A549 (cell line): Measurements from ENCODE around the gene RADX.

ENCODE experiments used
- CEBPB ChIP-seq, 2 experiments: fragments of >200 bp in 1 of 2; sonication (Bioruptor Twin) in 1 of 2; formaldehyde crosslinking in 1 of 2; IDR thresholded peaks; 2 replicates each; pipeline ENCODE4 v1.6.1; 2012 to 2016
- KDM5A ChIP-seq: fragments of 200-600 bp; sonication (generic); IDR thresholded peaks from 2 replicates; pipeline ENCODE4 v1.6.1; 2016; ENCODE audit warnings: antibody characterized with exemption, mild to moderate bottlenecking
- MAZ ChIP-seq: fragments of 150-350 bp; IDR thresholded peaks from 2 replicates; pipeline ENCODE4 v1.6.1; 2014; ENCODE audit warnings: antibody characterized with exemption, low read depth, low read length, borderline replicate concordance
- POLR2A ChIP-seq: IDR thresholded peaks from 2 replicates; pipeline ENCODE4 v1.6.1; 2012; ENCODE audit warnings: mild to moderate bottlenecking, low read length
- POLR2AphosphoS2 ChIP-seq: conservative IDR thresholded peaks from 2 replicates; pipeline ENCODE4 v1.6.1; 2012; ENCODE audit warnings: low read length, improper control_type of control experiment, inconsistent platforms
- TP53 ChIP-seq: fragments of 250-450 bp; sonication (Bioruptor Pico); IDR thresholded peaks from 2 replicates; pipeline ENCODE4 v1.5.0; 2021; ENCODE audit warnings: mild to moderate bottlenecking, moderate library complexity
- ZFP36 ChIP-seq: fragments of 450-650 bp; IDR thresholded peaks from 2 replicates; pipeline ENCODE4 v1.6.1; 2014; ENCODE audit warnings: borderline replicate concordance; ENCODE audit not compliant: partially characterized antibody
- TF ChIP-seq, protein P1 (sequence below): fragments of >200 bp; sonication (Bioruptor Twin); formaldehyde crosslinking; IDR thresholded peaks from 3 replicates; pipeline ENCODE4 v1.5.1; 2016
- TF ChIP-seq, protein P2 (sequence below): IDR thresholded peaks from 2 replicates; pipeline ENCODE4 v1.6.1; 2012

DNA sequence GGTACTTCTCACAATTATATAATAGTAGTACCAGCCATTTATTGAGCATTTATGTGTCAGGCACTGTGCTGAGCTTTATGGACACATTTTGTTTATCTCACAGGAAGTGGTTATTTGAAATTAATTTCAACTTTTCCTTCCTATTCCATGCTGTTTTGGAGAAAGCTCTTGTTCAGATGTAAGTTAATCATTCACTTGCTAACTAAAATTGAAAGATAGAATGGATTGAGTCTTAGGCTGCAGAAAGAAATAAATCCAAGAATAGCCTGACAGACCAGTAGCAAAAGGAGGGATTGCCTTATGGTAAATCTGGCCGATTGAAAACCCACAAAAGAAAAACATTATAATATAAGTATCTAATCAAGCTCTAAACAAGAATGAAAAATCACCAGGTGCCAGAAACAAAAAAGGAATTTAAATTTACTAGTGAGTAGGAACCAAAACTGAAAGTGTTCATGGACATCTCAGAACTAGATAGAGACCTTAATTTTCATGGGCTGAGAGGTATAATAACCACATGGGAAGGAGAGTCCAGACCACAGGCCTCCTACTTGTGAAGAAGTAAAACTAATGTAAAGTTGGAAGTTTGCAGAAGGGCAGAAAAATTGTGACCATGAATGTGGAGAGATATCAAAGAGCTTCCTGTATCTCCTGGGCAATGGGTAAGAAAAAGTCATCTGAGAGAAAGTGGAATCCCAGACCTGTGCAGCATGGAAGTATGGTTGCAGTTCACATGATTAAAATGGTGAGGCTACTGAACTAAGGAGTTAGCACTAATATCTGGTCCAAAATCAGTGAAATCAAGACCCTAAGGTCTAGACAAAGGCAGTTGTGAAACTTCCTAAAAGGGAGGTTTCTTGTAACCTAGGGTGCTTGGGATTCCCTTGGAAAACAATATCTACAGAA lies 38.0 kb downstream of the RADX start:
- TF ChIP-seq, protein P1, sequence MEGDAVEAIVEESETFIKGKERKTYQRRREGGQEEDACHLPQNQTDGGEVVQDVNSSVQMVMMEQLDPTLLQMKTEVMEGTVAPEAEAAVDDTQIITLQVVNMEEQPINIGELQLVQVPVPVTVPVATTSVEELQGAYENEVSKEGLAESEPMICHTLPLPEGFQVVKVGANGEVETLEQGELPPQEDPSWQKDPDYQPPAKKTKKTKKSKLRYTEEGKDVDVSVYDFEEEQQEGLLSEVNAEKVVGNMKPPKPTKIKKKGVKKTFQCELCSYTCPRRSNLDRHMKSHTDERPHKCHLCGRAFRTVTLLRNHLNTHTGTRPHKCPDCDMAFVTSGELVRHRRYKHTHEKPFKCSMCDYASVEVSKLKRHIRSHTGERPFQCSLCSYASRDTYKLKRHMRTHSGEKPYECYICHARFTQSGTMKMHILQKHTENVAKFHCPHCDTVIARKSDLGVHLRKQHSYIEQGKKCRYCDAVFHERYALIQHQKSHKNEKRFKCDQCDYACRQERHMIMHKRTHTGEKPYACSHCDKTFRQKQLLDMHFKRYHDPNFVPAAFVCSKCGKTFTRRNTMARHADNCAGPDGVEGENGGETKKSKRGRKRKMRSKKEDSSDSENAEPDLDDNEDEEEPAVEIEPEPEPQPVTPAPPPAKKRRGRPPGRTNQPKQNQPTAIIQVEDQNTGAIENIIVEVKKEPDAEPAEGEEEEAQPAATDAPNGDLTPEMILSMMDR = no peak
- TF ChIP-seq POLR2A = no peak
- TF ChIP-seq ZFP36 = no peak
- no peak for TF ChIP-seq KDM5A
- TF ChIP-seq CEBPB (IDR thresholded peaks at IDR 0.05) = no peak
- no peak for TF ChIP-seq TP53 (CRISPR knock-in tag)
- TF ChIP-seq POLR2AphosphoS2 = no peak
- TF ChIP-seq, protein P2, sequence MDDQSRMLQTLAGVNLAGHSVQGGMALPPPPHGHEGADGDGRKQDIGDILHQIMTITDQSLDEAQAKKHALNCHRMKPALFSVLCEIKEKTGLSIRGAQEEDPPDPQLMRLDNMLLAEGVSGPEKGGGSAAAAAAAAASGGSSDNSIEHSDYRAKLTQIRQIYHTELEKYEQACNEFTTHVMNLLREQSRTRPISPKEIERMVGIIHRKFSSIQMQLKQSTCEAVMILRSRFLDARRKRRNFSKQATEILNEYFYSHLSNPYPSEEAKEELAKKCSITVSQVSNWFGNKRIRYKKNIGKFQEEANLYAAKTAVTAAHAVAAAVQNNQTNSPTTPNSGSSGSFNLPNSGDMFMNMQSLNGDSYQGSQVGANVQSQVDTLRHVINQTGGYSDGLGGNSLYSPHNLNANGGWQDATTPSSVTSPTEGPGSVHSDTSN = no peak
- no peak for TF ChIP-seq MAZ
